IMR-90 (cell line): ENCODE measurements around the gene ATP6V0A4. TPM values are rescaled to one million over a fixed set of nuclear protein-coding genes. Genes with fewer than 3 reads are reported as not detected.

ENCODE experiments used
- ATAC-seq: fragments of 200-7000 bp; cut with Tn5 transposase; 2 replicates; pipeline ENCODE4 v1.9.1; 2020; ENCODE audit warnings: low read depth, mild to moderate bottlenecking, moderate library complexity
- BruUV-seq: library from RNA; stranded (reverse); fragments of 400-500 nt; replicated peaks from 2 replicates; lab custom pipeline; 2021; lab: Mats Ljungman, UMichigan
- CTCF ChIA-PET: fragments of 300-600 bp; formaldehyde crosslinking; extraction: SDS; loops from one replicate; lab custom pipeline; 2021; ENCODE audit warnings: antibody characterized with exemption; lab: Yijun Ruan, JAX
- POLR2A ChIA-PET: fragments of 300-600 bp; sonication (Branson Sonifier 250); formaldehyde crosslinking; loops from one replicate; lab custom pipeline; 2022; ENCODE audit warnings: antibody characterized with exemption; ENCODE audit not compliant: unreplicated experiment; lab: Charles Lee
- DNase-seq: peaks from one replicate; pipeline ENCODE4 v3.0.0; 2013
- H2AFZ ChIP-seq: replicated peaks from 2 replicates; pipeline ENCODE3; 2013; ENCODE audit warnings: low read length, mild to moderate bottlenecking; ENCODE audit not compliant: poor library complexity
- H2AK5ac ChIP-seq: 2 replicates; pipeline ENCODE4 v1.6.1; 2013; ENCODE audit warnings: low read depth, low read length, inconsistent platforms
- H2AK9ac ChIP-seq: replicated peaks from 2 replicates; pipeline ENCODE3; 2013; ENCODE audit warnings: mild to moderate bottlenecking, low read depth, low read length, moderate library complexity; ENCODE audit not compliant: poor library complexity
- H2BK120ac ChIP-seq: 2 replicates; pipeline ENCODE4 v1.6.1; 2013; ENCODE audit warnings: low read depth, low read length, inconsistent platforms
- H2BK15ac ChIP-seq: 3 replicates; pipeline ENCODE4 v1.6.1; 2013; ENCODE audit warnings: low read depth, low read length, inconsistent platforms
- H2BK20ac ChIP-seq: 2 replicates; pipeline ENCODE4 v1.6.1; 2013; ENCODE audit warnings: low read depth, mild to moderate bottlenecking, inconsistent platforms, low read length, moderate library complexity
- H2BK5ac ChIP-seq: 2 replicates; pipeline ENCODE4 v1.6.1; 2013; ENCODE audit warnings: mild to moderate bottlenecking, low read depth, low read length, inconsistent platforms; ENCODE audit not compliant: poor library complexity, severe bottlenecking
- H3K14ac ChIP-seq: replicated peaks from 2 replicates; pipeline ENCODE4 v1.6.1; 2013; ENCODE audit warnings: low read depth, low read length, inconsistent platforms
- H3K18ac ChIP-seq: 2 replicates; pipeline ENCODE4 v1.6.1; 2013; ENCODE audit warnings: low read depth, low read length, control low read depth
- H3K23ac ChIP-seq: 2 replicates; pipeline ENCODE4 v1.6.1; 2013; ENCODE audit warnings: low read depth, low read length, inconsistent platforms
- H3K27ac ChIP-seq: 2 replicates; pipeline ENCODE4 v1.5.1; 2013; ENCODE audit warnings: mild to moderate bottlenecking, control low read depth, low read length; ENCODE audit not compliant: insufficient read depth
- H3K27me3 ChIP-seq: 2 replicates; pipeline ENCODE4 v1.6.1; 2013; ENCODE audit warnings: low read length; ENCODE audit not compliant: control insufficient read depth, insufficient read depth
- H3K36me3 ChIP-seq: 2 replicates; pipeline ENCODE4 v1.6.1; 2013; ENCODE audit warnings: low read length, mixed read lengths; ENCODE audit not compliant: control insufficient read depth, insufficient read depth
- H3K4ac ChIP-seq: 2 replicates; pipeline ENCODE4 v1.6.1; 2013; ENCODE audit warnings: low read depth, low read length, inconsistent platforms
- H3K4me1 ChIP-seq: 2 replicates; pipeline ENCODE4 v1.6.1; 2013; ENCODE audit warnings: low read length, mixed read lengths; ENCODE audit not compliant: control insufficient read depth, insufficient read depth
- H3K4me2 ChIP-seq: 2 replicates; pipeline ENCODE4 v1.6.1; 2013; ENCODE audit warnings: low read depth, mild to moderate bottlenecking, control low read depth, low read length, moderate library complexity
- H3K4me3 ChIP-seq: 2 replicates; pipeline ENCODE4 v1.5.1; 2013; ENCODE audit warnings: low read depth, mild to moderate bottlenecking, control low read depth, low read length, moderate library complexity; ENCODE audit not compliant: insufficient read depth
- H3K56ac ChIP-seq: 2 replicates; pipeline ENCODE4 v1.6.1; 2013; ENCODE audit warnings: low read length, inconsistent platforms; ENCODE audit not compliant: insufficient read depth; ENCODE audit errors: extremely low read depth
- H3K79me1 ChIP-seq, 2 experiments: 2 replicates each; pipeline ENCODE4 v1.6.1; 2013; ENCODE audit warnings: low read length in 2 of 2, inconsistent platforms in 1 of 2, low read depth in 1 of 2
- H3K9ac ChIP-seq: 2 replicates; pipeline ENCODE4 v1.6.1; 2013; ENCODE audit warnings: low read depth, low read length, control low read depth
- H3K9me1 ChIP-seq: 2 replicates; pipeline ENCODE4 v1.6.1; 2013; ENCODE audit warnings: low read length, inconsistent platforms; ENCODE audit not compliant: insufficient read depth
- H3K9me3 ChIP-seq: 2 replicates; pipeline ENCODE4 v1.6.1; 2013; ENCODE audit warnings: low read length; ENCODE audit not compliant: control insufficient read depth, insufficient read depth
- H4K20me1 ChIP-seq: 2 replicates; pipeline ENCODE4 v1.6.1; 2013; ENCODE audit warnings: low read length, inconsistent platforms; ENCODE audit not compliant: insufficient read depth
- H4K5ac ChIP-seq: 2 replicates; pipeline ENCODE4 v1.6.1; 2013; ENCODE audit warnings: mild to moderate bottlenecking, low read depth, low read length, control low read depth
- H4K8ac ChIP-seq, 2 experiments: 2 replicates each; pipeline ENCODE4 v1.6.1; 2013; ENCODE audit warnings: low read depth in 2 of 2, low read length in 2 of 2, control low read depth in 1 of 2, inconsistent platforms in 1 of 2
- H4K91ac ChIP-seq: 2 replicates; pipeline ENCODE4 v1.6.1; 2013; ENCODE audit warnings: low read depth, low read length, inconsistent platforms; ENCODE audit not compliant: insufficient read depth
- BHLHE40 ChIP-seq: fragments of 150-350 bp; IDR thresholded peaks from 2 replicates; pipeline ENCODE4 v1.6.1; 2016; ENCODE audit warnings: mild to moderate bottlenecking, low read depth, low read length
- CEBPB ChIP-seq: IDR thresholded peaks from 2 replicates; pipeline ENCODE4 v1.6.1; 2012; ENCODE audit warnings: low read depth, low read length, improper control_type of control experiment
- CHD1 ChIP-seq: IDR thresholded peaks from 2 replicates; pipeline ENCODE4 v1.6.1; 2012; ENCODE audit warnings: low read depth, low read length, improper control_type of control experiment
- FOS ChIP-seq: fragments of 150-350 bp; IDR thresholded peaks from 2 replicates; pipeline ENCODE4 v1.6.1; 2016; ENCODE audit warnings: low read depth, low read length
- MAFK ChIP-seq: IDR thresholded peaks from 2 replicates; pipeline ENCODE4 v1.6.1; 2012; ENCODE audit warnings: low read depth, low read length, improper control_type of control experiment
- MAZ ChIP-seq: IDR thresholded peaks from 2 replicates; pipeline ENCODE4 v1.6.1; 2012; ENCODE audit warnings: low read depth, mild to moderate bottlenecking, low read length, improper control_type of control experiment, moderate library complexity, borderline replicate concordance
- MXI1 ChIP-seq: IDR thresholded peaks from 2 replicates; pipeline ENCODE4 v1.6.1; 2012; ENCODE audit warnings: low read depth, mild to moderate bottlenecking, low read length, moderate library complexity, borderline replicate concordance
- NFE2L2 ChIP-seq: fragments of 150-350 bp; IDR thresholded peaks from 2 replicates; pipeline ENCODE4 v1.6.1; 2016; ENCODE audit warnings: low read depth, mild to moderate bottlenecking, low read length
- POLR2A ChIP-seq: IDR thresholded peaks from 2 replicates; pipeline ENCODE4 v1.6.1; 2012; ENCODE audit warnings: mild to moderate bottlenecking, low read depth, low read length
- RAD21 ChIP-seq: IDR thresholded peaks from 2 replicates; pipeline ENCODE4 v1.6.1; 2012; ENCODE audit warnings: low read length, improper control_type of control experiment
- RCOR1 ChIP-seq: IDR thresholded peaks from 2 replicates; pipeline ENCODE4 v1.6.1; 2012; ENCODE audit warnings: mild to moderate bottlenecking, low read length, improper control_type of control experiment; ENCODE audit not compliant: insufficient replicate concordance
- RFX5 ChIP-seq: IDR thresholded peaks from 2 replicates; pipeline ENCODE4 v1.8.0; 2012; ENCODE audit warnings: low read depth, mild to moderate bottlenecking, low read length, moderate library complexity
- SMC3 ChIP-seq: fragments of 150-350 bp; IDR thresholded peaks from 2 replicates; pipeline ENCODE4 v1.6.1; 2016; ENCODE audit warnings: low read depth, mild to moderate bottlenecking, antibody characterized with exemption, low read length, moderate library complexity
- USF2 ChIP-seq: fragments of 150-350 bp; IDR thresholded peaks from 2 replicates; pipeline ENCODE4 v1.6.1; 2017; ENCODE audit warnings: mild to moderate bottlenecking, antibody characterized with exemption, low read length, low read depth
- WGBS, 2 experiments: methylation state at CpG; one replicate each; pipeline versions ENCODE4 v1.1.5 to v1.1.7; 2013; ENCODE audit warnings: missing lambda C conversion rate in 2 of 2; ENCODE audit not compliant: insufficient read length in 1 of 2; ENCODE audit errors: extremely low coverage in 2 of 2; 5-methylcytosine and 5-hydroxymethylcytosine counted together
- dilution Hi-C: fragments of 300-500 bp; cut with HindIII; formaldehyde crosslinking; loops from one replicate; pipeline ENCODE4 v1.14.3; 2018; ENCODE audit warnings: low sequenced_read_pairs; ENCODE audit not compliant: unreplicated experiment
- in situ Hi-C: fragments of 300-500 bp; cut with MboI; formaldehyde crosslinking; loops from 3 replicates; pipeline ENCODE4 v1.14.3; 2019; ENCODE audit warnings: low sequenced_read_pairs, inconsistent platforms, mixed read lengths
- intact Hi-C: fragments of 100-400 bp; cut with micrococcal nuclease; formaldehyde crosslinking; loops from 2 replicates; pipeline ENCODE4 v1.10.0; 2022
- polyA plus RNA-seq, 3 experiments: library from polyadenylated mRNA; depleted of rRNA; stranded (reverse); fragments of >200 nt; gene quantifications; 2 replicates each; pipeline ENCODE4 v1.2.3, GENCODE V29; 2012; ENCODE audit warnings: low replicate concordance in 1 of 3
- total RNA-seq: library from RNA; depleted of rRNA; stranded (reverse); fragments of >200 nt; gene quantifications from 2 replicates; pipeline ENCODE4 v1.2.3, GENCODE V29; 2012
- TF ChIP-seq, protein P1 (sequence below): fragments of 150-350 bp; IDR thresholded peaks from 2 replicates; pipeline ENCODE4 v1.6.1; 2016; ENCODE audit warnings: low read depth, mild to moderate bottlenecking, low read length, moderate library complexity, borderline replicate concordance
- TF ChIP-seq, protein P2 (sequence below): conservative IDR thresholded peaks from 2 replicates; pipeline ENCODE4 v1.5.1; 2012; ENCODE audit warnings: mild to moderate bottlenecking, low read depth, low read length, improper control_type of control experiment

The ATP6V0A4 gene
- total and polyA plus RNA-seq, 2 of the 4 experiments (the other 2 are of a cell fraction) = 0.05 to 0.18 TPM

GRCh38 chr7:138691178-138691577 lies 106.8 kb downstream of the ATP6V0A4 start:
- ChIA-PET POLR2A (no interaction called here), CTCF (no interaction called here)
- no peak overlapping the region for H3K23ac ChIP-seq
- H4K8ac ChIP-seq = no peak overlapping the region
- intact Hi-C loops = no loop called here
- in situ Hi-C loops = no loop called here
- H3K18ac ChIP-seq = no peak overlapping the region
- no peak for ATAC-seq
- H3K36me3 ChIP-seq = no peaks in the 10 kb centered on the region
- H2BK15ac ChIP-seq = no peak overlapping the region
- no peak overlapping the region for H3K4me3 ChIP-seq
- H3K4ac ChIP-seq = no peak overlapping the region
- H2AFZ ChIP-seq = no peak overlapping the region
- 70% methylated on average over 2 of the region's 5 CpGs; no CpG with 5 or more reads in 1 of the 2 experiments for WGBS, 2 experiments
- H3K27ac ChIP-seq = no peak overlapping the region
- no peak for DNase-seq
- no peak overlapping the region for H3K9ac ChIP-seq
- H2AK5ac ChIP-seq = no peak overlapping the region
- H2BK5ac ChIP-seq = no peak overlapping the region
- H2BK20ac ChIP-seq = no peak overlapping the region
- dilution Hi-C loops = no loop called here
- H3K9me3 ChIP-seq = peaks cover 4% of the 10 kb centered on the region; the same call in 1 of the 2 replicates
- no peaks in the 10 kb centered on the region for H3K9me1 ChIP-seq
- no peak overlapping the region for H3K56ac ChIP-seq
- H4K91ac ChIP-seq = no peak overlapping the region
- TF ChIP-seq BHLHE40 (no peak), FOS (no peak), MAFK (no peak), CEBPB (no peak), CHD1 (no peak), RAD21 (no peak), MXI1 (no peak), SMC3 (no peak), NFE2L2 (no peak), USF2 (no peak), MAZ (no peak), POLR2A (no peak), RCOR1 (no peak), RFX5 (no peak)
- TF ChIP-seq, protein P1, sequence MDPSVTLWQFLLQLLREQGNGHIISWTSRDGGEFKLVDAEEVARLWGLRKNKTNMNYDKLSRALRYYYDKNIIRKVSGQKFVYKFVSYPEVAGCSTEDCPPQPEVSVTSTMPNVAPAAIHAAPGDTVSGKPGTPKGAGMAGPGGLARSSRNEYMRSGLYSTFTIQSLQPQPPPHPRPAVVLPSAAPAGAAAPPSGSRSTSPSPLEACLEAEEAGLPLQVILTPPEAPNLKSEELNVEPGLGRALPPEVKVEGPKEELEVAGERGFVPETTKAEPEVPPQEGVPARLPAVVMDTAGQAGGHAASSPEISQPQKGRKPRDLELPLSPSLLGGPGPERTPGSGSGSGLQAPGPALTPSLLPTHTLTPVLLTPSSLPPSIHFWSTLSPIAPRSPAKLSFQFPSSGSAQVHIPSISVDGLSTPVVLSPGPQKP = no peak
- TF ChIP-seq, protein P2, sequence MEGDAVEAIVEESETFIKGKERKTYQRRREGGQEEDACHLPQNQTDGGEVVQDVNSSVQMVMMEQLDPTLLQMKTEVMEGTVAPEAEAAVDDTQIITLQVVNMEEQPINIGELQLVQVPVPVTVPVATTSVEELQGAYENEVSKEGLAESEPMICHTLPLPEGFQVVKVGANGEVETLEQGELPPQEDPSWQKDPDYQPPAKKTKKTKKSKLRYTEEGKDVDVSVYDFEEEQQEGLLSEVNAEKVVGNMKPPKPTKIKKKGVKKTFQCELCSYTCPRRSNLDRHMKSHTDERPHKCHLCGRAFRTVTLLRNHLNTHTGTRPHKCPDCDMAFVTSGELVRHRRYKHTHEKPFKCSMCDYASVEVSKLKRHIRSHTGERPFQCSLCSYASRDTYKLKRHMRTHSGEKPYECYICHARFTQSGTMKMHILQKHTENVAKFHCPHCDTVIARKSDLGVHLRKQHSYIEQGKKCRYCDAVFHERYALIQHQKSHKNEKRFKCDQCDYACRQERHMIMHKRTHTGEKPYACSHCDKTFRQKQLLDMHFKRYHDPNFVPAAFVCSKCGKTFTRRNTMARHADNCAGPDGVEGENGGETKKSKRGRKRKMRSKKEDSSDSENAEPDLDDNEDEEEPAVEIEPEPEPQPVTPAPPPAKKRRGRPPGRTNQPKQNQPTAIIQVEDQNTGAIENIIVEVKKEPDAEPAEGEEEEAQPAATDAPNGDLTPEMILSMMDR = no peak
- no peak overlapping the region for H3K14ac ChIP-seq
- H2BK120ac ChIP-seq = no peak overlapping the region
- H3K27me3 ChIP-seq = no peaks in the 10 kb centered on the region
- H4K5ac ChIP-seq = no peak overlapping the region
- H3K4me1 ChIP-seq = no peaks in the 10 kb centered on the region
- H3K4me2 ChIP-seq = no peak overlapping the region
- no peak overlapping the region for H2AK9ac ChIP-seq
- H3K79me1 ChIP-seq = no peaks in the 10 kb centered on the region
- BruUV-seq = no TSS peak
- no peaks in the 10 kb centered on the region for H4K20me1 ChIP-seq
